HFFc6 (cell line): ENCODE data around the gene PIK3C2G. TPM values are rescaled to one million over a fixed set of nuclear protein-coding genes. Genes with fewer than 3 reads are reported as not detected.

Source experiments
- DNase-seq: peaks from one replicate; pipeline ENCODE4 v3.0.0-alpha.2; 2018
- H3K27ac Mint-ChIP-seq: 2 replicates; pipeline ENCODE4 v1.8.0; 2020; ENCODE audit warnings: mild to moderate bottlenecking, mixed read lengths
- H3K27me3 Mint-ChIP-seq: 2 replicates; pipeline ENCODE4 v1.8.0; 2021; ENCODE audit warnings: mild to moderate bottlenecking, moderate library complexity, mixed read lengths; ENCODE audit not compliant: insufficient read depth
- H3K36me3 Mint-ChIP-seq: 2 replicates; pipeline ENCODE4 v1.8.0; 2021; ENCODE audit warnings: low read depth, mixed read lengths
- H3K4me1 Mint-ChIP-seq: 2 replicates; pipeline ENCODE4 v1.8.0; 2020; ENCODE audit warnings: low read depth, mixed read lengths
- H3K4me3 Mint-ChIP-seq: 2 replicates; pipeline ENCODE4 v1.8.0; 2020; ENCODE audit warnings: mild to moderate bottlenecking, moderate library complexity, mixed read lengths
- H3K9me3 Mint-ChIP-seq: 2 replicates; pipeline ENCODE4 v1.8.0; 2020; ENCODE audit warnings: mild to moderate bottlenecking, mixed read lengths
- total RNA-seq, 6 experiments: library from RNA; stranded (reverse); fragmentation: NEBNext Ultra II Directional; extraction: Animal tissue kit (Norgen Biotek cat#: 25700); gene quantifications; 2 replicates in 1 of 6; 3 replicates in 5 of 6; pipeline ENCODE4 v1.2.3, GENCODE V29; 2021
- TF ChIP-seq, protein P1 (sequence below): fragments of 200-600 bp; sonication (generic); IDR thresholded peaks from 2 replicates; pipeline ENCODE4 v1.5.0; 2021; ENCODE audit warnings: antibody characterized with exemption, mild to moderate bottlenecking

Gene PIK3C2G
- total RNA-seq, 6 experiments from 2014 or later, result not detected

DNA sequence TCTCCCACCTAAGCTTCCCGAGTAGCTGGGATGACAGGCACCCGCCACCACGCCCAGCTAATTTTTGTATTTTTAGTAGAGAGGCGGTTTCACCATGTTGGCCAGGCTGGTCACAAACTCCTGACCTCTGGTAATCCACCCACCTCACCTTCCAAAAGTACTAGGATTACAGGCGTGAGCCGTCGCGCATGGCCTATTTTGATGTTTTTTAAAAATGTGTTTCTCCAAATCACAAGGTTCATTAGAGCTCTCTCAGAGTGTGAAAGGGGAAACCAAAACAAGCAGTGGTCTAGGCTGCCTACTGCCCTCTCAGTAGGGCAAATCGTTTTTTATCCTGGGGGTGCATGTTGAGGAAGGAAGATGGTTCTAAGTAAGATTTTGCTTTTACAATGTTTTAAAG, 211.5 kb downstream of the PIK3C2G start:
- Mint-ChIP-seq H3K36me3 (no peaks in the 10 kb centered on the region), H3K4me3 (no peak overlapping the region), H3K9me3 (no peaks in the 10 kb centered on the region), H3K27ac (no peak overlapping the region), H3K27me3 (no peaks in the 10 kb centered on the region; the same call in 1 of the 2 replicates), H3K4me1 (peaks cover 20% of the 10 kb centered on the region)
- TF ChIP-seq, protein P1, sequence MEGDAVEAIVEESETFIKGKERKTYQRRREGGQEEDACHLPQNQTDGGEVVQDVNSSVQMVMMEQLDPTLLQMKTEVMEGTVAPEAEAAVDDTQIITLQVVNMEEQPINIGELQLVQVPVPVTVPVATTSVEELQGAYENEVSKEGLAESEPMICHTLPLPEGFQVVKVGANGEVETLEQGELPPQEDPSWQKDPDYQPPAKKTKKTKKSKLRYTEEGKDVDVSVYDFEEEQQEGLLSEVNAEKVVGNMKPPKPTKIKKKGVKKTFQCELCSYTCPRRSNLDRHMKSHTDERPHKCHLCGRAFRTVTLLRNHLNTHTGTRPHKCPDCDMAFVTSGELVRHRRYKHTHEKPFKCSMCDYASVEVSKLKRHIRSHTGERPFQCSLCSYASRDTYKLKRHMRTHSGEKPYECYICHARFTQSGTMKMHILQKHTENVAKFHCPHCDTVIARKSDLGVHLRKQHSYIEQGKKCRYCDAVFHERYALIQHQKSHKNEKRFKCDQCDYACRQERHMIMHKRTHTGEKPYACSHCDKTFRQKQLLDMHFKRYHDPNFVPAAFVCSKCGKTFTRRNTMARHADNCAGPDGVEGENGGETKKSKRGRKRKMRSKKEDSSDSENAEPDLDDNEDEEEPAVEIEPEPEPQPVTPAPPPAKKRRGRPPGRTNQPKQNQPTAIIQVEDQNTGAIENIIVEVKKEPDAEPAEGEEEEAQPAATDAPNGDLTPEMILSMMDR, result no peak
- DNase-seq, result no peak

DNA sequence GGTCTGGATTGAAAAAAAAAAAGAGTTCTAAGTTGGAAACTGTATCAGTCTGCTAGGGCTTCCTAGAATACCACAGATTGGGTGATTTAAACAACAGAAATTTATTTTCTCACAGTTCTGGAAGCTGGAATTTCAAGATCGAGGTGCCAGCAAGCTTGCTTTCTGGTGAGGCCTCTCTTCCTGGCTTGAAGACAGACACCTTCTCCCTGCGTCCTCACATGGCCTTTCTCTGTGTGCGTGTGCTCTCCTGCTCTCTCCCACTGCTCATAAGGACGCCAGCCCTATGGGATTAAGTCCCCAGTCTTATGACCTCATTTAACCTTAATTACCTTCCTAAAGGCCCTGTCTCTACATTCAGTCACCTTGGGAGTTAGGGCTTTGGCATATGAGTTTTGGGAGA, 215.5 kb downstream of the PIK3C2G start:
- Mint-ChIP-seq H3K36me3 (no peaks in the 10 kb centered on the region), H3K27me3 (no peaks in the 10 kb centered on the region; the same call in 1 of the 2 replicates), H3K27ac (no peak overlapping the region), H3K9me3 (no peaks in the 10 kb centered on the region), H3K4me1 (no peaks in the 10 kb centered on the region), H3K4me3 (no peak overlapping the region)
- DNase-seq, result no peak
- TF ChIP-seq, protein P1, result no peak

DNA sequence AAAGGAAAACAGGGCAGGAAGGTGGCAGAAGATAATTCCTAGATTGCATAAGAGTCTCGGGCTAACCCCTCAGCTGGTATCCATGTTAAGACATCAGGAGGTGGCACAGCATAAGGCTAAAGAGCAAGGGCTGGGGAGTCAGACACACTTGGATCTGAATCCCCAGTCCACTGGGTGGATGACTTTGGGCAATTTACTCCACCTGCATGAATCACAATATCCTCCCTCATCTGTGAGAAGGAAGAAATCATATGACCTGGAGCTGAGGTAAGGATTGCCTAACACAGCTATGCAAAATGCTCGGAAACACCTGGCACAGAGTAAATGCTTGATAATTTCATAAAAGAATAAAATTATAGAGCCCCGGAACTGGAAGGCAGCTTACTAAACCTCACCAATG, 217.9 kb downstream of the PIK3C2G start:
- Mint-ChIP-seq H3K4me1 (no peaks in the 10 kb centered on the region), H3K9me3 (no peaks in the 10 kb centered on the region), H3K36me3 (no peaks in the 10 kb centered on the region), H3K27me3 (no peaks in the 10 kb centered on the region; the same call in 1 of the 2 replicates), H3K4me3 (no peak overlapping the region), H3K27ac (no peak overlapping the region)
- no peak for DNase-seq
- TF ChIP-seq, protein P1, result no peak

DNA sequence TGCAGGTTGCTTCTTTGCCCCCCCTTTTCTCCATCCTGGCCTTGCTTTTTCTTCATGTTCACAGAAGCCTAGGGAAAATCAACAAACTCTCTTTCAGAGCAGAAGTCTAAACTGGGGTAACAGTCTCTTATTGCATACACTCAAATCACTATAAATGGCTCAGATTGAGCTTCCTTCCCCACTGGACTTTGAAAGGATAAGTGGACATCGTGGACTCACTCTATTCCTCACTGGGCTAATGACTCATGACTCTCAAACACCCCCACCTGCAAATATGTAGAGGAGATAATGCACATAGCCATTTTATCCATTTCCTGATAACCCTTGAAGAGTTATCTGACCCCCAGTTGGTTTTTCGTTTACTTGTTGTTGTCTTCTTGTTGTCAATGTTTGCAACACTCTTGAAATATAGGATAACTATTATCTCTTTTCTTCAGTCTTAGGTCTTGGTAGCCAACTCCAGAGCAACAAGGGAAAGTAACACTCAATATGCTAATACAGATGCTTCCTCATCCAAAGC, 221.3 kb downstream of the PIK3C2G start:
- Mint-ChIP-seq H3K27ac (no peak overlapping the region), H3K4me3 (no peak overlapping the region), H3K36me3 (no peaks in the 10 kb centered on the region), H3K27me3 (no peaks in the 10 kb centered on the region), H3K9me3 (no peaks in the 10 kb centered on the region), H3K4me1 (no peaks in the 10 kb centered on the region)
- no peak for DNase-seq
- TF ChIP-seq, protein P1, result no peak

DNA sequence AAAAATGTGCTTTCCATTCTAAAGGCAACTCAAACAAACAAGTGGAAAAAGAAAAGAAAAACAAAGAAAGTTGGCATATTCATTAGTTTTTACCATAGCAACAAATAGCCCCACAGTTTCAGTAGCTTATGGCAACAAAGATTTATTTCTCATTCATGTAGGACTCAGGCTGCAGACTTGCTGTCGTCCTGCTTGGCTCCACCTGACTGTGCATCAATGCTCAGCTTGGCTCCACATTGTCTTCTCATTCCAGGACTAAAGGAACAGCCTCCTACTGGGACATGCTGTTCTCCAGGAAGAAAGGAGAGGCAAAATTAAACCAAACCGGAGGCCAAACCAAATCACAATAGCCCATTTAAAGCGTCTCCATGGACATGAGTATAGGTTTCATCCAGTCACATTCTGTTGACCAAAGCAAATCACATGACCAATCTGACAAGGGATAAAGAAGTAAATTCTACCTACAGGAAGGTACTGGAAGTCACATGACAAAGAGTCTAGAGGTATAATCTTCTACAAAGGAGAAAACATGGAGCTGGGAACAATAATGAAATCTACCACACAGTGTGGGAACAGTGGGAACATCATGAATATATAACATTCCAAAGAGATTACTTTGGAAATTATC, 222.5 kb downstream of the PIK3C2G start:
- H3K36me3 Mint-ChIP-seq, result no peaks in the 10 kb centered on the region
- DNase-seq, result no peak
- no peaks in the 10 kb centered on the region for H3K9me3 Mint-ChIP-seq
- H3K27me3 Mint-ChIP-seq, result no peaks in the 10 kb centered on the region
- no peak overlapping the region for H3K4me3 Mint-ChIP-seq
- TF ChIP-seq, protein P1, result no peak
- no peaks in the 10 kb centered on the region for H3K4me1 Mint-ChIP-seq
- H3K27ac Mint-ChIP-seq, result no peak overlapping the region
